ENCODE results near the gene IL33.

Gene IL33

DNA sequence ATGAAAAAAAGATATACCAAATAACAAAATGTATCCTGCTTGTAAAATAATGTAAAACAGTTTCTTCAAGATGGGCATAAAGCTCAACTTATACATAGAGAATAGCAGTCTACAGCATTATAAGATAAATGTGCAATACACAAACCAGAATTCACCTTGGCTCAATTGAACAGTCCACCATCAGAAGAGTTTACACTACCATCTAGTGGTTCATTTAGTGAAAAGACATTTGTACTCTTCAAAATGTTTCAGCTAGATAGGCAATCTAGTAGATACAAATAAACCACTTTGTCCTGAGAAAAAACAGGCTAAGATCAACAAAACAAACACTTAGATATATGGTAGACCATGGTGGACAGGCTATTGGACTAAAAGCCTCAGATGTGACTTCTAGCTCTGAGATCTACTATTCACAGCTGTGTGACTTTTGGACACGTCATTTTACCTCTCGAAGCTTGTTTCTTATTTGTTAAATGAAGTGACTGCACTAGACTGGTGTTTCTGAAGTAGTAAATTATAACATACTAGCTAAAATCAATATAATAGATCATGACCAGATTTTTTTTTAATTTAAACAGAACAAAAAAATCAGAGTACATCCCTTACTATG lies 90.5 kb downstream of the IL33 start:
- DNase-seq: peak in 1 of 5 donors; percentile 7

Measured in T-helper 1 cell (primary cell).